Endothelial cell (in vitro differentiated cells): ENCODE measurements around the gene NUMA1. TPM values are rescaled to one million over a fixed set of nuclear protein-coding genes. Genes with fewer than 3 reads are reported as not detected.
A peak's percentile ranks its signal among the peaks of the same experiment; 100 is the strongest.

Experiments used
- DNase-seq: peaks from one replicate; pipeline ENCODE4 v3.0.0; 2021; ENCODE audit warnings: low spot score
- H3K27ac Mint-ChIP-seq: one replicate; pipeline ENCODE4 v1.8.0; 2021; ENCODE audit warnings: mixed read lengths, inconsistent platforms; ENCODE audit not compliant: unreplicated experiment
- H3K27me3 Mint-ChIP-seq: one replicate; pipeline ENCODE4 v1.8.0; 2021; ENCODE audit warnings: mild to moderate bottlenecking, moderate library complexity, mixed read lengths, inconsistent platforms; ENCODE audit not compliant: unreplicated experiment
- H3K36me3 Mint-ChIP-seq: one replicate; pipeline ENCODE4 v1.8.0; 2021; ENCODE audit warnings: mild to moderate bottlenecking, low read depth, mixed read lengths, inconsistent platforms; ENCODE audit not compliant: unreplicated experiment
- H3K4me1 Mint-ChIP-seq: one replicate; pipeline ENCODE4 v1.8.0; 2021; ENCODE audit warnings: mild to moderate bottlenecking, mixed read lengths, inconsistent platforms; ENCODE audit not compliant: unreplicated experiment
- H3K4me3 Mint-ChIP-seq: one replicate; pipeline ENCODE4 v1.8.0; 2021; ENCODE audit warnings: mild to moderate bottlenecking, mixed read lengths, inconsistent platforms; ENCODE audit not compliant: unreplicated experiment
- H3K9me3 Mint-ChIP-seq: one replicate; pipeline ENCODE4 v1.8.0; 2021; ENCODE audit warnings: mixed read lengths, inconsistent platforms; ENCODE audit not compliant: unreplicated experiment
- CTCF ChIP-seq: fragments of 200-600 bp; sonication (generic); IDR thresholded peaks from one replicate; pipeline ENCODE4 v1.5.0; 2021; ENCODE audit warnings: antibody characterized with exemption; ENCODE audit not compliant: unreplicated experiment
- total RNA-seq: library from RNA; stranded (reverse); fragmentation: NEBNext Ultra II Directional; extraction: Animal tissue kit (Norgen Biotek cat#: 25700); gene quantifications from one replicate; pipeline ENCODE4 v1.2.1, GENCODE V29; 2021; ENCODE audit not compliant: unreplicated experiment

The NUMA1 gene
- total RNA-seq, 1 donor from 2014 or later: 173 TPM

- Mint-ChIP-seq H3K36me3 (no peaks in the 10 kb centered on the region), H3K27ac (peak overlapping the region; percentile 6), H3K4me1 (peaks cover 19% of the 10 kb centered on the region), H3K4me3 (no peak overlapping the region), H3K27me3 (peaks cover 2% of the 10 kb centered on the region), H3K9me3 (no peaks in the 10 kb centered on the region)
- no peak for TF ChIP-seq CTCF
- DNase-seq: no peak
Measured at GRCh38 chr11:72088076-72088808, 7.9 kb upstream of the NUMA1 start.

- Mint-ChIP-seq H3K27me3 (peaks cover 7% of the 10 kb centered on the region), H3K4me3 (no peak overlapping the region), H3K27ac (no peak overlapping the region), H3K9me3 (no peaks in the 10 kb centered on the region), H3K4me1 (peaks cover 21% of the 10 kb centered on the region), H3K36me3 (peaks cover 2% of the 10 kb centered on the region)
- DNase-seq: no peak
- TF ChIP-seq CTCF: no peak
Measured at GRCh38 chr11:72085621-72086351, 5.4 kb upstream of the NUMA1 start.

GRCh38 chr11:72084965-72085364 is 4.6 kb upstream of the NUMA1 start:
- Mint-ChIP-seq H3K36me3 (peaks cover 4% of the 10 kb centered on the region), H3K27ac (no peak overlapping the region), H3K4me3 (no peak overlapping the region), H3K4me1 (peaks cover 22% of the 10 kb centered on the region), H3K9me3 (no peaks in the 10 kb centered on the region), H3K27me3 (peaks cover 8% of the 10 kb centered on the region)
- TF ChIP-seq CTCF: no peak
- no peak for DNase-seq

GRCh38 chr11:72084076-72084475 is 3.7 kb upstream of the NUMA1 start:
- no peak for TF ChIP-seq CTCF
- Mint-ChIP-seq H3K9me3 (no peaks in the 10 kb centered on the region), H3K27ac (no peak overlapping the region), H3K4me3 (no peak overlapping the region), H3K36me3 (peaks cover 4% of the 10 kb centered on the region), H3K4me1 (peaks cover 25% of the 10 kb centered on the region), H3K27me3 (peaks cover 10% of the 10 kb centered on the region)
- DNase-seq: no peak

- H3K4me3 Mint-ChIP-seq: no peak overlapping the region
Measured at GRCh38 chr11:72083414-72083813, 3.1 kb upstream of the NUMA1 start.

More at GRCh38 chr11:72083414-72083813, 3.1 kb upstream of the NUMA1 start:
- Mint-ChIP-seq H3K9me3 (no peaks in the 10 kb centered on the region), H3K27ac (peak overlapping the region; percentile 16), H3K36me3 (peaks cover 4% of the 10 kb centered on the region), H3K27me3 (peaks cover 10% of the 10 kb centered on the region), H3K4me1 (peaks cover 31% of the 10 kb centered on the region)
- TF ChIP-seq CTCF: no peak
- DNase-seq: no peak
